GM12878 (cell line): ENCODE results near the gene ADAMTS19.
"Not testable (repeated sequence)": the region's sequence is repeated elsewhere in the genome, so short reads cannot be mapped to it uniquely, and the experiment has no call there.

ENCODE experiments used
- CREB1 ChIP-seq: IDR thresholded peaks from 2 replicates; pipeline ENCODE4 v1.6.1; 2012; ENCODE audit warnings: low read depth, mild to moderate bottlenecking, inconsistent platforms
- EGR1 ChIP-seq, 2 experiments: IDR thresholded peaks; 1 replicate in 1 of 2; 2 replicates in 1 of 2; pipeline ENCODE4 v1.6.1; 2011 to 2012; ENCODE audit warnings: low read depth in 2 of 2, low read length in 2 of 2, borderline replicate concordance in 1 of 2, mild to moderate bottlenecking in 1 of 2, moderate library complexity in 1 of 2
- FOXK2 ChIP-seq: fragments of 450-650 bp; IDR thresholded peaks from 2 replicates; pipeline ENCODE4 v1.6.1; 2017; ENCODE audit warnings: mild to moderate bottlenecking, moderate library complexity
- HDAC2 ChIP-seq: fragments of 200-600 bp; sonication (generic); IDR thresholded peaks from 2 replicates; pipeline ENCODE4 v1.6.1; 2017
- HDAC6 ChIP-seq: fragments of 200-600 bp; sonication (generic); IDR thresholded peaks from one replicate; pipeline ENCODE4 v1.8.0; 2017; ENCODE audit warnings: antibody characterized with exemption; ENCODE audit not compliant: unreplicated experiment
- HDGF ChIP-seq: fragments of 450-650 bp; IDR thresholded peaks from 2 replicates; pipeline ENCODE4 v1.6.1; 2016; ENCODE audit warnings: antibody characterized with exemption
- MLLT1 ChIP-seq: fragments of 450-650 bp; IDR thresholded peaks from 2 replicates; pipeline ENCODE4 v1.6.1; 2016; ENCODE audit warnings: mild to moderate bottlenecking
- NR2C2 ChIP-seq: IDR thresholded peaks from 2 replicates; pipeline ENCODE4 v1.6.1; 2011; ENCODE audit warnings: borderline replicate concordance, low read depth; ENCODE audit not compliant: control insufficient read depth, insufficient read length
- NRF1 ChIP-seq: conservative IDR thresholded peaks from 2 replicates; pipeline ENCODE4 v1.6.1; 2011; ENCODE audit warnings: mild to moderate bottlenecking, low read depth, low read length, improper control_type of control experiment
- POLR2AphosphoS2 ChIP-seq: IDR thresholded peaks from 2 replicates; pipeline ENCODE4 v1.6.1; 2011; ENCODE audit warnings: low read depth, mild to moderate bottlenecking, low read length, improper control_type of control experiment, moderate library complexity
- TAF1 ChIP-seq: IDR thresholded peaks from 2 replicates; pipeline ENCODE4 v1.6.1; 2011; ENCODE audit warnings: mild to moderate bottlenecking, low read depth, low read length, borderline replicate concordance
- YY1 ChIP-seq: IDR thresholded peaks from 2 replicates; pipeline ENCODE4 v1.6.1; 2011; ENCODE audit warnings: low read depth, mild to moderate bottlenecking, low read length
- TF ChIP-seq, protein P1 (sequence below), 3 experiments: IDR thresholded peaks in 2 of 3; conservative IDR thresholded peaks in 1 of 3; 2 replicates each; pipeline ENCODE4 v1.5.1; 2011; ENCODE audit warnings: low read depth in 3 of 3, low read length in 3 of 3, mild to moderate bottlenecking in 3 of 3, control low read depth in 2 of 3, moderate library complexity in 2 of 3, inconsistent platforms in 1 of 3, mixed read lengths in 1 of 3; ENCODE audit not compliant: control insufficient read depth in 2 of 3, insufficient read depth in 1 of 3; ENCODE audit errors: extremely low read depth in 1 of 3
- TF ChIP-seq, protein P2 (sequence below): IDR thresholded peaks from 2 replicates; pipeline ENCODE4 v1.6.1; 2011; ENCODE audit warnings: borderline replicate concordance, low read depth, mild to moderate bottlenecking, moderate library complexity, mixed read lengths, low read length; ENCODE audit not compliant: insufficient read depth; ENCODE audit errors: extremely low read length

GRCh38 chr5:129584496-129584895, 124.4 kb downstream of the ADAMTS19 start:
- TF ChIP-seq CREB1; EGR1 (IDR thresholded peaks at IDR 0.05; ENCODE audit: borderline replicate concordance in 1 of 2, low read depth in 2 of 2, low read length in 2 of 2); TAF1; HDAC2; HDAC6; FOXK2; POLR2AphosphoS2; YY1; MLLT1; NRF1; HDGF; NR2C2: not testable (repeated sequence)
- TF ChIP-seq, protein P1, sequence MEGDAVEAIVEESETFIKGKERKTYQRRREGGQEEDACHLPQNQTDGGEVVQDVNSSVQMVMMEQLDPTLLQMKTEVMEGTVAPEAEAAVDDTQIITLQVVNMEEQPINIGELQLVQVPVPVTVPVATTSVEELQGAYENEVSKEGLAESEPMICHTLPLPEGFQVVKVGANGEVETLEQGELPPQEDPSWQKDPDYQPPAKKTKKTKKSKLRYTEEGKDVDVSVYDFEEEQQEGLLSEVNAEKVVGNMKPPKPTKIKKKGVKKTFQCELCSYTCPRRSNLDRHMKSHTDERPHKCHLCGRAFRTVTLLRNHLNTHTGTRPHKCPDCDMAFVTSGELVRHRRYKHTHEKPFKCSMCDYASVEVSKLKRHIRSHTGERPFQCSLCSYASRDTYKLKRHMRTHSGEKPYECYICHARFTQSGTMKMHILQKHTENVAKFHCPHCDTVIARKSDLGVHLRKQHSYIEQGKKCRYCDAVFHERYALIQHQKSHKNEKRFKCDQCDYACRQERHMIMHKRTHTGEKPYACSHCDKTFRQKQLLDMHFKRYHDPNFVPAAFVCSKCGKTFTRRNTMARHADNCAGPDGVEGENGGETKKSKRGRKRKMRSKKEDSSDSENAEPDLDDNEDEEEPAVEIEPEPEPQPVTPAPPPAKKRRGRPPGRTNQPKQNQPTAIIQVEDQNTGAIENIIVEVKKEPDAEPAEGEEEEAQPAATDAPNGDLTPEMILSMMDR (IDR thresholded peaks at IDR 0.05 in 2 of 3, conservative IDR thresholded peaks at IDR 0.05 in 1 of 3; ENCODE audit: control insufficient read depth in 2 of 3, extremely low read depth in 1 of 3, insufficient read depth in 1 of 3, low read depth in 3 of 3, low read length in 3 of 3), result not testable (repeated sequence)
- TF ChIP-seq, protein P2, sequence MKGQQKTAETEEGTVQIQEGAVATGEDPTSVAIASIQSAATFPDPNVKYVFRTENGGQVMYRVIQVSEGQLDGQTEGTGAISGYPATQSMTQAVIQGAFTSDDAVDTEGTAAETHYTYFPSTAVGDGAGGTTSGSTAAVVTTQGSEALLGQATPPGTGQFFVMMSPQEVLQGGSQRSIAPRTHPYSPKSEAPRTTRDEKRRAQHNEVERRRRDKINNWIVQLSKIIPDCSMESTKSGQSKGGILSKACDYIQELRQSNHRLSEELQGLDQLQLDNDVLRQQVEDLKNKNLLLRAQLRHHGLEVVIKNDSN, result not testable (repeated sequence)
